Common myeloid progenitor, CD34-positive (primary cell): ENCODE data around the gene RSPH1.

Experiments
- CTCF ChIA-PET: fragments of 350-600 bp; sonication (Branson Sonifier 250); formaldehyde crosslinking; loops from one replicate; lab custom pipeline; 2021; ENCODE audit warnings: antibody characterized with exemption; lab: Charles Lee
- POLR2A ChIA-PET: fragments of 350-600 bp; sonication (Branson Sonifier 250); formaldehyde crosslinking; loops from one replicate; lab custom pipeline; 2021; ENCODE audit warnings: antibody characterized with exemption; lab: Charles Lee
- DNase-seq, 3 donors: peaks; one replicate each; pipeline versions ENCODE4 v3.0.0 to v3.0.0-alpha.2; 2013
- H3K27ac ChIP-seq, 2 experiments: 1 replicate in 1 of 2; 2 replicates in 1 of 2; pipeline ENCODE4 v1.7.0; 2013; ENCODE audit warnings: inconsistent platforms in 2 of 2, low read length in 2 of 2, mild to moderate bottlenecking in 2 of 2, low read depth in 1 of 2, moderate library complexity in 1 of 2; ENCODE audit not compliant: severe bottlenecking in 2 of 2, insufficient read depth in 1 of 2, poor library complexity in 1 of 2
- H3K27me3 ChIP-seq, 5 experiments: replicated peaks in 2 of 5; 1 replicate in 3 of 5; 2 replicates in 2 of 5; pipeline versions ENCODE4 v1.6.1 to v1.7.0; 2013; ENCODE audit warnings: low read length in 4 of 5, mild to moderate bottlenecking in 2 of 5, moderate library complexity in 2 of 5, inconsistent platforms in 1 of 5; ENCODE audit not compliant: insufficient read depth in 5 of 5, control insufficient read depth in 4 of 5
- H3K36me3 ChIP-seq, 4 experiments: 1 replicate in 2 of 4; 2 replicates in 2 of 4; pipeline versions ENCODE4 v1.6.1 to v1.7.0; 2013; ENCODE audit warnings: low read length in 3 of 4, control low read depth in 1 of 4, mild to moderate bottlenecking in 1 of 4; ENCODE audit not compliant: control insufficient read depth in 4 of 4, insufficient read depth in 4 of 4
- H3K4me1 ChIP-seq, 4 experiments: 1 replicate in 3 of 4; 2 replicates in 1 of 4; pipeline versions ENCODE4 v1.6.1 to v1.7.1; 2013; ENCODE audit warnings: low read length in 3 of 4, mild to moderate bottlenecking in 3 of 4, control low read depth in 1 of 4, inconsistent platforms in 1 of 4, moderate library complexity in 1 of 4; ENCODE audit not compliant: control insufficient read depth in 4 of 4, insufficient read depth in 4 of 4; ENCODE audit errors: control extremely low read depth in 1 of 4
- H3K4me3 ChIP-seq, 7 experiments: 1 replicate in 4 of 7; 2 replicates in 3 of 7; pipeline versions ENCODE4 v1.5.1 to v1.7.0; 2013; ENCODE audit warnings: mild to moderate bottlenecking in 7 of 7, low read length in 6 of 7, moderate library complexity in 6 of 7, inconsistent platforms in 2 of 7, low read depth in 2 of 7, control low read depth in 1 of 7; ENCODE audit not compliant: insufficient read depth in 4 of 7, control insufficient read depth in 1 of 7; ENCODE audit errors: extremely low read depth in 1 of 7
- H3K9me3 ChIP-seq, 5 experiments: 1 replicate in 4 of 5; 2 replicates in 1 of 5; pipeline versions ENCODE4 v1.6.1 to v1.7.1; 2013; ENCODE audit warnings: low read length in 4 of 5, mild to moderate bottlenecking in 2 of 5, inconsistent platforms in 1 of 5, low read depth in 1 of 5, moderate library complexity in 1 of 5; ENCODE audit not compliant: control insufficient read depth in 4 of 5, insufficient read depth in 2 of 5; ENCODE audit errors: control extremely low read depth in 1 of 5
- WGBS: methylation state at CpG from one replicate; pipeline ENCODE4 v1.1.5; 2013; ENCODE audit not compliant: insufficient coverage; 5-methylcytosine and 5-hydroxymethylcytosine counted together

RSPH1 gene

GRCh38 chr21:42542196-42542595, 46.2 kb upstream of the RSPH1 start:
- no peaks in the 10 kb centered on the region for H3K9me3 ChIP-seq
- CTCF ChIA-PET: interaction anchor here (1.2 to 1.5 kb wide), 2 partner anchors 75 to 199 kb away, joined by 3 to 4 read pairs; no protein-coding TSS in a partner anchor
- no peak overlapping the region for H3K27ac ChIP-seq
- no peaks in the 10 kb centered on the region for H3K27me3 ChIP-seq
- POLR2A ChIA-PET: no interaction called here
- WGBS: 100% methylated on average over 3 of the region's 8 CpGs
- H3K36me3 ChIP-seq: peaks cover 17 to 94% (median 55%) of the 10 kb centered on the region in 4 experiments
- no peak for DNase-seq
- peaks cover 0 to 6% (median 2%) of the 10 kb centered on the region in 4 experiments for H3K4me1 ChIP-seq
- no peak overlapping the region for H3K4me3 ChIP-seq

- Histone ChIP-seq H3K4me3 (no peak overlapping the region), H3K4me1 (peaks cover 0 to 12% (median 4%) of the 10 kb centered on the region in 4 experiments), H3K27ac (no peak overlapping the region), H3K27me3 (no peaks in the 10 kb centered on the region), H3K36me3 (peaks cover 17 to 94% (median 53%) of the 10 kb centered on the region in 4 experiments), H3K9me3 (no peaks in the 10 kb centered on the region)
- POLR2A ChIA-PET: no interaction called here
- no peak for DNase-seq
- CTCF ChIA-PET: interaction anchor here (1.5 kb wide), 1 partner anchor 74 kb away, joined by 4 read pairs; no protein-coding TSS in a partner anchor
Observed at GRCh38 chr21:42541618-42542017, 45.6 kb upstream of the RSPH1 start.

GRCh38 chr21:42541174-42541573, 45.1 kb upstream of the RSPH1 start:
- no peaks in the 10 kb centered on the region for H3K27me3 ChIP-seq
- H3K36me3 ChIP-seq: peaks cover 17 to 94% (median 51%) of the 10 kb centered on the region in 4 experiments
- no peak overlapping the region for H3K4me3 ChIP-seq
- WGBS: 95% methylated on average over 9 of the region's 12 CpGs
- POLR2A ChIA-PET: no interaction called here
- no peak overlapping the region for H3K27ac ChIP-seq
- no peaks in the 10 kb centered on the region for H3K9me3 ChIP-seq
- DNase-seq: no peak
- peaks cover 0 to 16% (median 5%) of the 10 kb centered on the region in 4 experiments for H3K4me1 ChIP-seq
- CTCF ChIA-PET: interaction anchor here (1.5 kb wide), 1 partner anchor 74 kb away, joined by 4 read pairs; no protein-coding TSS in a partner anchor

GRCh38 chr21:42540396-42540795, 44.4 kb upstream of the RSPH1 start:
- ChIA-PET POLR2A (no interaction called here), CTCF (interaction anchor here (1.0 to 7.5 kb wide), 2 partner anchors 74 to 86 kb away, joined by 3 to 61 read pairs; no protein-coding TSS in a partner anchor)
- peaks cover 0 to 24% (median 10%) of the 10 kb centered on the region in 4 experiments for H3K4me1 ChIP-seq
- H3K27ac ChIP-seq: no peak overlapping the region
- H3K9me3 ChIP-seq: no peaks in the 10 kb centered on the region
- WGBS: 85% methylated on average over 7 of the region's 8 CpGs
- peaks cover 14 to 94% (median 52%) of the 10 kb centered on the region in 4 experiments for H3K36me3 ChIP-seq
- no peaks in the 10 kb centered on the region for H3K27me3 ChIP-seq
- no peak for DNase-seq
- no peak overlapping the region for H3K4me3 ChIP-seq

GRCh38 chr21:42539931-42540343, 43.9 kb upstream of the RSPH1 start:
- CTCF ChIA-PET: interaction anchor here (1.0 to 7.5 kb wide), 4 partner anchors 26 to 203 kb away, joined by 3 to 61 read pairs (median 18); partner anchors contain the start of gene SLC37A1
- 98% methylated on average over 5 of the region's 7 CpGs for WGBS
- no peak for DNase-seq
- H3K4me1 ChIP-seq: peaks cover 3 to 28% (median 14%) of the 10 kb centered on the region in 4 experiments
- POLR2A ChIA-PET: no interaction called here
- no peaks in the 10 kb centered on the region for H3K9me3 ChIP-seq
- H3K4me3 ChIP-seq: no peak overlapping the region
- H3K27me3 ChIP-seq: no peaks in the 10 kb centered on the region
- no peak overlapping the region for H3K27ac ChIP-seq
- peaks cover 14 to 90% (median 52%) of the 10 kb centered on the region in 4 experiments for H3K36me3 ChIP-seq

- no peaks in the 10 kb centered on the region for H3K9me3 ChIP-seq
- no peaks in the 10 kb centered on the region for H3K27me3 ChIP-seq
- POLR2A ChIA-PET: no interaction called here
- DNase-seq: no peak
- peaks cover 14 to 84% (median 49%) of the 10 kb centered on the region in 4 experiments for H3K36me3 ChIP-seq
- CTCF ChIA-PET: interaction anchor here (1.3 to 7.5 kb wide), 9 partner anchors 25 to 294 kb away, joined by 3 to 61 read pairs (median 5); partner anchors contain the start of gene SLC37A1
- WGBS: 100% methylated on average over 15 of the region's 17 CpGs
- H3K4me1 ChIP-seq: peaks cover 5 to 34% (median 20%) of the 10 kb centered on the region in 4 experiments
- no peak overlapping the region for H3K4me3 ChIP-seq
- no peak overlapping the region for H3K27ac ChIP-seq
Observed at GRCh38 chr21:42539342-42539741, 43.3 kb upstream of the RSPH1 start.

- POLR2A ChIA-PET: no interaction called here
Observed at GRCh38 chr21:42538479-42539275, 42.7 kb upstream of the RSPH1 start.

More at GRCh38 chr21:42538479-42539275, 42.7 kb upstream of the RSPH1 start:
- Histone ChIP-seq H3K36me3 (peaks cover 12 to 79% (median 44%) of the 10 kb centered on the region in 4 experiments), H3K4me1 (peaks cover 8 to 41% (median 27%) of the 10 kb centered on the region in 4 experiments), H3K4me3 (no peak overlapping the region), H3K27ac (no peak overlapping the region), H3K9me3 (no peaks in the 10 kb centered on the region), H3K27me3 (no peaks in the 10 kb centered on the region)
- no peak for DNase-seq
- WGBS: 83% methylated on average over 5 of the region's 10 CpGs
- CTCF ChIA-PET: interaction anchor here (0.9 to 7.5 kb wide), 14 partner anchors 12 to 416 kb away, joined by 3 to 61 read pairs (median 5); partner anchors contain the start of gene SLC37A1
